Measurements from ENCODE around the gene ZFAND3. TPM values are rescaled to one million over a fixed set of nuclear protein-coding genes. Genes with fewer than 3 reads are reported as not detected.

The ZFAND3 gene
- total RNA-seq, 2 experiments from 2014 or later = 34.4 to 37.0 TPM

DNA sequence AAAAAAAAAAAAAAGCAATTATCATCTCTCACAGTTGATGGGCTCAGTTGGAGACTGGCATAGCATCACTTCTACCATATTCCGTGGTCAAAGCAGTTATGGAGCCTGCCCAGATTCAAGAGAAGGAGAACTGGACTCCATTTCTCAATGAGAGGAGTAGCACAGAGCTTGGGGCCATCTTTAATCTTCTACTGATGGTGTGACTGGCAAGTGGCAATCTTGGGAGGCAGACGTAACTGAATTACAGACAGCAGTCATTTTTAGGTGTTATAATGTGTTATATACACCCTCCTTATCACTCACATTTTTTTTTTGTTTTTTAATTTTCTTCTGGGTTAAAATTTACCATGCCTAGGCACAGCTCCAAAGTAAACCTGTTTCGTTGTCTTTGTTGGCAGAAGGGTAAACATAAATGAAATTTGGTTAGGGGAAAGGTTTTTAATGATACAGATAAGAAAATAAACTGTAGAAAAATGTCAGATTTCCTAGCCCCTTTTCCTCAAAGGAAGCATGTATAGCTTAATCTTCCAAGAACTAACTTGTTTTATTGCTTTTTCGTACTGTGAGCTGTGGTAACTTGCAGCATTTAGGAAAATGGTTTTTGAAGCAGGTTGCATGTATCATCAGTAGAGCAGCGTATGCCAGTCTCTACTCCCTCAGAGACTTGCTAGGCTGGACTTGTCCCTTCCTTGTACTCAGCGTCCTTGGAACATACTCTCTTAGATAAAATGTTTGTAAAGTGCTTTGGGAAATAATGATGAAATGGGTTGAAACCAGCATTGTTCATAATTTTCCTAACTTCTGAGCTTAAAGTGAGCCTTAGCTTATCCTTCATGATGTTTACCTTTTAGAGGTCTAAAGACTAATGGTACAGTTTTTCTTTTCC lies 25.7 kb downstream of the ZFAND3 start:
- CTCF ChIA-PET = interaction anchor here (1.0 kb wide), 1 partner anchor 10 kb away, joined by 3 read pairs; no protein-coding TSS in a partner anchor
- H3K9me3 Mint-ChIP-seq = no peaks in the 10 kb centered on the region
- DNase-seq = no peak
- POLR2A ChIA-PET = interaction anchor here (1.2 to 1.3 kb wide), 2 partner anchors 18 to 26 kb away, joined by 3 to 4 read pairs; no protein-coding TSS in a partner anchor
- H3K27me3 Mint-ChIP-seq = no peaks in the 10 kb centered on the region
- intact Hi-C loops (cut with DNase I, micrococcal nuclease) = no loop called here
- H3K36me3 Mint-ChIP-seq (ENCODE audit: low read depth) = peaks cover 17% of the 10 kb centered on the region
- peaks cover 80% of the 10 kb centered on the region for H3K4me1 Mint-ChIP-seq (ENCODE audit: low read depth)
- H3K4me1 ChIP-seq (ENCODE audit: insufficient read depth, low read length) = peaks cover 10% of the 10 kb centered on the region
- no peak for TF ChIP-seq CTCF (IDR thresholded peaks at IDR 0.05)
- no peak for ATAC-seq (ENCODE audit: poor library complexity)
- H3K4me3 Mint-ChIP-seq = no peak overlapping the region
- H3K27ac Mint-ChIP-seq = no peak overlapping the region
- no peaks in the 10 kb centered on the region for H3K36me3 ChIP-seq (ENCODE audit: insufficient read depth, low read length)
- H3K9me3 ChIP-seq (ENCODE audit: control insufficient read depth in 1 of 2, insufficient read depth in 1 of 2, low read length in 2 of 2) = no peaks in the 10 kb centered on the region
- no peaks in the 10 kb centered on the region for H3K27me3 ChIP-seq (ENCODE audit: control insufficient read depth in 1 of 2, insufficient read depth in 2 of 2, low read length in 2 of 2)
- no peak overlapping the region for H3K4me3 ChIP-seq (ENCODE audit: low read length)
- H3K27ac ChIP-seq (ENCODE audit: low read depth in 1 of 2, low read length in 2 of 2) = no peak overlapping the region

- no peaks in the 10 kb centered on the region for H3K9me3 ChIP-seq (ENCODE audit: control insufficient read depth in 1 of 2, insufficient read depth in 1 of 2, low read length in 2 of 2)
- ATAC-seq (ENCODE audit: poor library complexity) (no peak), DNase-seq (no peak)
- intact Hi-C loops (cut with DNase I, micrococcal nuclease) = no loop called here
- TF ChIP-seq CTCF (IDR thresholded peaks at IDR 0.05) = no peak
- H3K4me1 Mint-ChIP-seq (ENCODE audit: low read depth) = peaks cover 80% of the 10 kb centered on the region
- no peaks in the 10 kb centered on the region for H3K27me3 ChIP-seq (ENCODE audit: control insufficient read depth in 1 of 2, insufficient read depth in 2 of 2, low read length in 2 of 2)
- no peaks in the 10 kb centered on the region for H3K36me3 ChIP-seq (ENCODE audit: insufficient read depth, low read length)
- ChIA-PET POLR2A (interaction anchor here (1.2 to 1.3 kb wide), 2 partner anchors 19 to 27 kb away, joined by 3 to 4 read pairs; no protein-coding TSS in a partner anchor), CTCF (interaction anchor here (0.6 to 1.0 kb wide), 3 partner anchors 9 to 14 kb away, joined by 3 read pairs; no protein-coding TSS in a partner anchor)
- no peak overlapping the region for H3K27ac ChIP-seq (ENCODE audit: low read depth in 1 of 2, low read length in 2 of 2)
- no peaks in the 10 kb centered on the region for H3K27me3 Mint-ChIP-seq
- no peak overlapping the region for H3K27ac Mint-ChIP-seq
- H3K9me3 Mint-ChIP-seq = no peaks in the 10 kb centered on the region
- H3K4me1 ChIP-seq (ENCODE audit: insufficient read depth, low read length) = peaks cover 14% of the 10 kb centered on the region
- no peak overlapping the region for H3K4me3 ChIP-seq (ENCODE audit: low read length)
- no peak overlapping the region for H3K4me3 Mint-ChIP-seq
- H3K36me3 Mint-ChIP-seq (ENCODE audit: low read depth) = peaks cover 13% of the 10 kb centered on the region
These were observed 26.4 kb downstream of the ZFAND3 start for GRCh38 chr6:37845930-37846329.

DNA sequence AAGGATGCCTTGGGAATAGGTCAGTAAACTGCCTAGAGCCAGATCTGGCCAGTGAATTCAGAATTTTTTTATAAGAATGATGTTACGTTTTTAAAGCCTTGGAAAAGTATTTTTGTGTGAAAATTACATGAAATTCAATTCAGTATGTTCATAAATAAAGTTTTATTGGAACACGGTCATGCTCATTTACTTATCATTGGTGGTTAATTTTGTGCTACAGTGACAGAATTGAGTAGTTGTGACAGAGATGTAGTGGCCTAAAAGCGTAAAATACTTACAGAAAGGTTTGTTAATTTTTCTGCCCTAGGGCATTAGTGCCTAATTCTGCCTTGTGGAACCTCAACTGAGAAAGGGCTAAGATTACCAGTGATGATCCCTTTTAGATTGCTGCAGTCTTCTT lies 28.2 kb downstream of the ZFAND3 start:
- Histone ChIP-seq H3K36me3 (ENCODE audit: insufficient read depth, low read length) (no peaks in the 10 kb centered on the region), H3K27me3 (ENCODE audit: control insufficient read depth in 1 of 2, insufficient read depth in 2 of 2, low read length in 2 of 2) (no peaks in the 10 kb centered on the region), H3K9me3 (ENCODE audit: control insufficient read depth in 1 of 2, insufficient read depth in 1 of 2, low read length in 2 of 2) (no peaks in the 10 kb centered on the region), H3K4me1 (ENCODE audit: insufficient read depth, low read length) (peaks cover 12% of the 10 kb centered on the region), H3K27ac (ENCODE audit: low read depth in 1 of 2, low read length in 2 of 2) (no peak overlapping the region), H3K4me3 (ENCODE audit: low read length) (no peak overlapping the region)
- peak overlapping the region; percentile 27 for H3K27ac Mint-ChIP-seq
- no peak for TF ChIP-seq CTCF (IDR thresholded peaks at IDR 0.05)
- POLR2A ChIA-PET = no interaction called here
- intact Hi-C loops (cut with DNase I, micrococcal nuclease) = no loop called here
- H3K36me3 Mint-ChIP-seq (ENCODE audit: low read depth) = peaks cover 6% of the 10 kb centered on the region
- ATAC-seq (ENCODE audit: poor library complexity) (no peak), DNase-seq (no peak)
- CTCF ChIA-PET = interaction anchor here (1.0 kb wide), 1 partner anchor 12 kb away, joined by 3 read pairs; no protein-coding TSS in a partner anchor
- no peaks in the 10 kb centered on the region for H3K9me3 Mint-ChIP-seq
- H3K4me1 Mint-ChIP-seq (ENCODE audit: low read depth) = peaks cover 80% of the 10 kb centered on the region
- no peak overlapping the region for H3K4me3 Mint-ChIP-seq
- no peaks in the 10 kb centered on the region for H3K27me3 Mint-ChIP-seq
